ENCODE measurements around the gene PRMT6.
"Not testable (repeated sequence)": the region's sequence is repeated elsewhere in the genome, so short reads cannot be mapped to it uniquely, and the experiment has no call there.

PRMT6 gene

GRCh38 chr1:107051266-107051665 lies 5.2 kb upstream of the PRMT6 start:
- Histone ChIP-seq H3K27ac (ENCODE audit: low read depth, low read length) (no peak overlapping the region), H3K9me3 (ENCODE audit: control insufficient read depth in 5 of 5, low read length in 5 of 5) (peaks cover 0 to 5% (median 0%) of the 10 kb centered on the region in 5 donors), H3K9ac (ENCODE audit: low read length in 5 of 5) (no peak overlapping the region), H3K4me1 (ENCODE audit: control insufficient read depth in 5 of 5, insufficient read depth in 5 of 5, low read length in 5 of 5) (peaks cover 0 to 3% (median 0%) of the 10 kb centered on the region in 5 donors), H3K4me3 (ENCODE audit: low read depth in 1 of 5, low read length in 5 of 5) (no peak overlapping the region), H3K36me3 (ENCODE audit: control insufficient read depth in 5 of 5, insufficient read depth in 5 of 5, low read length in 5 of 5) (no peaks in the 10 kb centered on the region), H3K27me3 (ENCODE audit: control insufficient read depth in 5 of 5, insufficient read depth in 4 of 5, low read length in 5 of 5) (no peaks in the 10 kb centered on the region)

DNA sequence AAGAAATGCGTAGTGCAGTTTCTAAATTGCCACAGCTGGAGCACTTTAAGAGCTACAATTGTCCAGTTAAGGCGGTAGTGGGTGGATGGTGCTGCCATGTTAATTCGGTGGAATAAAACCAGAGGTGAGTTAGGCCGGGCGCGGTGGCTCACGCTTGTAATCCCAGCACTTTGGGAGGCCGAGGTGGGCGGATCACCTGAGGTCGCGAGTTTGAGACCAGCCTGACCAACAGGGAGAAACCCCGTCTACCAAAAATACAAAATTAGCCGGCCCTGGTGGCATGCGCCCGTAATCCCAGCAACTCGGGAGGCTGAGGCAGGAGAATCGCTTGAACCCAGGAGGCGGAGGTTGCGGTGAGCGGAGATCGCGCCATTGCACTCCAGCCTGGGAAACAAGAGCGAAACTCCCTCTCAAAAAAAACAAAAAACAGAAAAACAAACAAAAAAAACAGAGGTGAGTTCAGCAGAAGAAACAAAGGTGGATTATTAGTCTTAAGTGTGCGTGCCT lies 502 bp upstream of the PRMT6 start:
- peak overlapping the region in 4 of 5 donors; percentile 70 to 92 (median 80) for H3K9ac ChIP-seq (ENCODE audit: low read length in 5 of 5)
- H3K27me3 ChIP-seq (ENCODE audit: control insufficient read depth in 5 of 5, insufficient read depth in 4 of 5, low read length in 5 of 5); H3K9me3 ChIP-seq (ENCODE audit: control insufficient read depth in 5 of 5, low read length in 5 of 5); H3K36me3 ChIP-seq (ENCODE audit: control insufficient read depth in 5 of 5, insufficient read depth in 5 of 5, low read length in 5 of 5): not testable (repeated sequence)
- H3K27ac ChIP-seq (ENCODE audit: low read depth, low read length), result peak overlapping the region; percentile 57
- peaks cover 0 to 21% (median 19%) of the 10 kb centered on the region in 5 donors for H3K4me1 ChIP-seq (ENCODE audit: control insufficient read depth in 5 of 5, insufficient read depth in 5 of 5, low read length in 5 of 5)
- peak overlapping the region; percentile 90 to 100 (median 97) for H3K4me3 ChIP-seq (ENCODE audit: low read depth in 1 of 5, low read length in 5 of 5)

GRCh38 chr1:107057197-107058133 lies 991 bp downstream of the PRMT6 start:
- peak overlapping the region; percentile 70 to 92 (median 73) for H3K9ac ChIP-seq (ENCODE audit: low read length in 5 of 5)
- H3K4me1 ChIP-seq (ENCODE audit: control insufficient read depth in 5 of 5, insufficient read depth in 5 of 5, low read length in 5 of 5), result peaks cover 0 to 21% (median 19%) of the 10 kb centered on the region in 5 donors
- peak overlapping the region; percentile 57 for H3K27ac ChIP-seq (ENCODE audit: low read depth, low read length)
- H3K9me3 ChIP-seq (ENCODE audit: control insufficient read depth in 5 of 5, low read length in 5 of 5), result no peaks in the 10 kb centered on the region
- H3K27me3 ChIP-seq (ENCODE audit: control insufficient read depth in 5 of 5, insufficient read depth in 4 of 5, low read length in 5 of 5), result no peaks in the 10 kb centered on the region
- peak overlapping the region; percentile 90 to 100 (median 97) for H3K4me3 ChIP-seq (ENCODE audit: low read depth in 1 of 5, low read length in 5 of 5)
- H3K36me3 ChIP-seq (ENCODE audit: control insufficient read depth in 5 of 5, insufficient read depth in 5 of 5, low read length in 5 of 5), result peaks cover 0 to 8% (median 5%) of the 10 kb centered on the region in 5 donors

DNA sequence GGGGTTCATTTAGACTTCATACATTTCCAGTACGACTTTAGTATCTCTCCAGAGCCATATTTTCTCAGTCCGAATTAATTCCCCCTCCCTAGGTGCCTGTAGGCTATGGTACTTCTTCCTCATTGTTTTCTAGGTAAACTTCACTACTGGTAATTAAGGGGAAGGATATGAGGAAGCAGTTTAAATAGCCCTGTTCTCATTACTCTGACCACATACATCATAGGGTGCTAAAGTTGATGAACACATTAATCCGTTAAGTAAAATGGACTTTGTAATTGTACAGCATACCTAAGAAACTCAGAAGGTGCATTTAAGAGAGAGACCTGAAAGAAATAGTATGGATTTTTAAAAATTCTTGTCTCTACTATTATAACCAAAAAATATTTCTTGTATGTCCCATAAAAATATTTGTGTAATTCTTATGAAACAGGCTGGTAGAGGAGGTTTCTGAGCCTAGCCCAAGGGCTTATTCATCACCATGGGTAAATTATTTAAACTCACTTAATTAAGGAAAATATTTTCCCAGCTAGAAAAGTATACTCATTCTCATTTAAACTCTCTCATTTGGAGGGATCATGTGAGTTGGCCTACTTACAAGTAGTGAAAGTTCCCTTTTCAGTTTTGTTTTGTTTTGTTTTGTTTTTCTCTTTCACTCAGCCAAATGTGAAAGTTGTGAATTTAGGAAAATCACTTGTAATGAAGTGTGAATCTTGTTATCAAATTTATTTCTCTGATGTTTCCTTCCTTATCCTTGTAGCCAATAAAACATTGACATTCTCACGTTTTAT lies 2.0 kb downstream of the PRMT6 start:
- Histone ChIP-seq H3K36me3 (ENCODE audit: control insufficient read depth in 5 of 5, insufficient read depth in 5 of 5, low read length in 5 of 5) (peaks cover 0 to 8% (median 5%) of the 10 kb centered on the region in 5 donors), H3K9me3 (ENCODE audit: control insufficient read depth in 5 of 5, low read length in 5 of 5) (no peaks in the 10 kb centered on the region), H3K27me3 (ENCODE audit: control insufficient read depth in 5 of 5, insufficient read depth in 4 of 5, low read length in 5 of 5) (no peaks in the 10 kb centered on the region), H3K9ac (ENCODE audit: low read length in 5 of 5) (peak overlapping the region in 1 of 5 donors; percentile 40), H3K4me1 (ENCODE audit: control insufficient read depth in 5 of 5, insufficient read depth in 5 of 5, low read length in 5 of 5) (peaks cover 0 to 21% (median 19%) of the 10 kb centered on the region in 5 donors), H3K27ac (ENCODE audit: low read depth, low read length) (no peak overlapping the region), H3K4me3 (ENCODE audit: low read depth in 1 of 5, low read length in 5 of 5) (no peak overlapping the region)

- Histone ChIP-seq H3K4me3 (ENCODE audit: low read depth in 1 of 5, low read length in 5 of 5) (no peak overlapping the region), H3K27ac (ENCODE audit: low read depth, low read length) (no peak overlapping the region), H3K9me3 (ENCODE audit: control insufficient read depth in 5 of 5, low read length in 5 of 5) (no peaks in the 10 kb centered on the region), H3K9ac (ENCODE audit: low read length in 5 of 5) (no peak overlapping the region), H3K36me3 (ENCODE audit: control insufficient read depth in 5 of 5, insufficient read depth in 5 of 5, low read length in 5 of 5) (peaks cover 0 to 8% (median 5%) of the 10 kb centered on the region in 5 donors), H3K4me1 (ENCODE audit: control insufficient read depth in 5 of 5, insufficient read depth in 5 of 5, low read length in 5 of 5) (peaks cover 0 to 16% (median 14%) of the 10 kb centered on the region in 5 donors), H3K27me3 (ENCODE audit: control insufficient read depth in 5 of 5, insufficient read depth in 4 of 5, low read length in 5 of 5) (no peaks in the 10 kb centered on the region)
Observed at GRCh38 chr1:107061886-107062285, 5.4 kb downstream of the PRMT6 start.

DNA sequence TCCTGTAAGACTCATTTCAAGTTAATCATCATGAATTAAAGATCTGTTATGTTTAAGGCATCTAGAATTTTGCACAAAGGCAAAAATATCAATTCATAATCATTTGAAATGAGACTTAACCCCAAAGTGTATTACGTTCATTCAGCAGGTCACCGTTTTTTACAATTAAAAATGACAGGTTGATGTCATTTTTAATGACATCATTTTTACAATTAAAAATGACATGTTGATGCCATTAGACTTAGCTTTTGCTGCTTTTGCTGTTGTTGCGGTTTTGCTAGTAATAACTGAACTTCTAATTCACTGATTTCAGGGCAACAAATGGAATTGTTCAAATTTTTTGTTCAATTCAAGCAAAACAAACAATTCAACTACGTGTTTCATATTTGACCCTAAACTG lies 17.0 kb downstream of the PRMT6 start:
- Histone ChIP-seq H3K4me3 (ENCODE audit: low read depth in 1 of 5, low read length in 5 of 5) (no peak overlapping the region), H3K27me3 (ENCODE audit: control insufficient read depth in 5 of 5, insufficient read depth in 4 of 5, low read length in 5 of 5) (no peaks in the 10 kb centered on the region), H3K27ac (ENCODE audit: low read depth, low read length) (no peak overlapping the region), H3K9ac (ENCODE audit: low read length in 5 of 5) (no peak overlapping the region), H3K36me3 (ENCODE audit: control insufficient read depth in 5 of 5, insufficient read depth in 5 of 5, low read length in 5 of 5) (no peaks in the 10 kb centered on the region), H3K9me3 (ENCODE audit: control insufficient read depth in 5 of 5, low read length in 5 of 5) (no peaks in the 10 kb centered on the region), H3K4me1 (ENCODE audit: control insufficient read depth in 5 of 5, insufficient read depth in 5 of 5, low read length in 5 of 5) (no peaks in the 10 kb centered on the region)

DNA sequence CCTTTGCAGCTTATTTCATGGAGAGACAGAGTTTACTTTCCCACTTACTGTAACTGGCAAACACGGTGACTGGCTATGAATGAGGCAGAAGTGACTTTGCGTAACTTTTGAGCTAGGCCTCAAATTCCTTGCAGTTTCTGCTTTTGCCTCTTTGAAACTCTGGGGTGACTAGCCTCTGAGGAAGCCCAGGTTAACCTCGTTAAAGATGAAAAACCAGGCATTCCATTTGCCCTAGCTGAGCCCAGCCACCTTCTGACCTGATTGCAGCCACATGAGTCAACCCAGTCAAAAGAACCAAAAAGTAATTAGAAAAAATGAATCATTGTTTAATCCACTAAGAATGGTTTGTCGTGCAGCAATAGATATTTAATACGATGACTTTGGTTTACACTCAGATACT lies 20.4 kb downstream of the PRMT6 start:
- H3K9me3 ChIP-seq (ENCODE audit: control insufficient read depth in 5 of 5, low read length in 5 of 5), result no peaks in the 10 kb centered on the region
- no peak overlapping the region for H3K27ac ChIP-seq (ENCODE audit: low read depth, low read length)
- no peaks in the 10 kb centered on the region for H3K36me3 ChIP-seq (ENCODE audit: control insufficient read depth in 5 of 5, insufficient read depth in 5 of 5, low read length in 5 of 5)
- H3K9ac ChIP-seq (ENCODE audit: low read length in 5 of 5), result no peak overlapping the region
- no peaks in the 10 kb centered on the region for H3K27me3 ChIP-seq (ENCODE audit: control insufficient read depth in 5 of 5, insufficient read depth in 4 of 5, low read length in 5 of 5)
- H3K4me1 ChIP-seq (ENCODE audit: control insufficient read depth in 5 of 5, insufficient read depth in 5 of 5, low read length in 5 of 5), result no peaks in the 10 kb centered on the region
- H3K4me3 ChIP-seq (ENCODE audit: low read depth in 1 of 5, low read length in 5 of 5), result no peak overlapping the region

DNA sequence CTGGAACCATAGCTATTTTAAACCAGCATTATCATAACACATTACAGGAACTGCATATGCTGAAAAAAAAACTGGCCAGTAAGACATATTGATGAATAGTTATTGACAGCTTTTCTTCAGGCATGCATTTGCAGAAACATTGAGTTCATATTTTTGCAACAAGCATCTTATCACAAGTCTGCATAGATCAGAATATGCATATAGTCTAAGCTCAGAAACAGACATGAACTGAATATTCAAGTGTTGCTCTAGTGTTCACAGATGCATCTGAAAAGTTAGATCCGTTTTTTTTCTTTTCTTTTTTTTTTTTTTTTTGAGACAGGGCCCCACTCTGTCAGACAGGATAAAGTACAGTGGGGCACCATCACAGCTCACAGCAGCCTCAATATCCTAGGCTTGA lies 22.8 kb downstream of the PRMT6 start:
- Histone ChIP-seq H3K9me3 (ENCODE audit: control insufficient read depth in 5 of 5, low read length in 5 of 5) (peaks cover 0 to 5% (median under 1%) of the 10 kb centered on the region in 5 donors), H3K4me3 (ENCODE audit: low read depth in 1 of 5, low read length in 5 of 5) (no peak overlapping the region), H3K27ac (ENCODE audit: low read depth, low read length) (no peak overlapping the region), H3K36me3 (ENCODE audit: control insufficient read depth in 5 of 5, insufficient read depth in 5 of 5, low read length in 5 of 5) (no peaks in the 10 kb centered on the region), H3K4me1 (ENCODE audit: control insufficient read depth in 5 of 5, insufficient read depth in 5 of 5, low read length in 5 of 5) (no peaks in the 10 kb centered on the region), H3K27me3 (ENCODE audit: control insufficient read depth in 5 of 5, insufficient read depth in 4 of 5, low read length in 5 of 5) (no peaks in the 10 kb centered on the region), H3K9ac (ENCODE audit: low read length in 5 of 5) (no peak overlapping the region)

GRCh38 chr1:107081102-107081501 lies 24.6 kb downstream of the PRMT6 start:
- Histone ChIP-seq H3K27me3 (ENCODE audit: control insufficient read depth in 5 of 5, insufficient read depth in 4 of 5, low read length in 5 of 5) (no peaks in the 10 kb centered on the region), H3K4me3 (ENCODE audit: low read depth in 1 of 5, low read length in 5 of 5) (no peak overlapping the region), H3K9me3 (ENCODE audit: control insufficient read depth in 5 of 5, low read length in 5 of 5) (peaks cover 0 to 13% (median 8%) of the 10 kb centered on the region in 5 donors)

GRCh38 chr1:107091418-107091817 lies 34.9 kb downstream of the PRMT6 start:
- no peak overlapping the region for H3K9ac ChIP-seq (ENCODE audit: low read length in 5 of 5)
- H3K27me3 ChIP-seq (ENCODE audit: control insufficient read depth in 5 of 5, insufficient read depth in 4 of 5, low read length in 5 of 5), result no peaks in the 10 kb centered on the region
- H3K27ac ChIP-seq (ENCODE audit: low read depth, low read length), result no peak overlapping the region
- H3K36me3 ChIP-seq (ENCODE audit: control insufficient read depth in 5 of 5, insufficient read depth in 5 of 5, low read length in 5 of 5), result no peaks in the 10 kb centered on the region
- H3K9me3 ChIP-seq (ENCODE audit: control insufficient read depth in 5 of 5, low read length in 5 of 5), result no peaks in the 10 kb centered on the region
- H3K4me3 ChIP-seq (ENCODE audit: low read depth in 1 of 5, low read length in 5 of 5), result no peak overlapping the region
- H3K4me1 ChIP-seq (ENCODE audit: control insufficient read depth in 5 of 5, insufficient read depth in 5 of 5, low read length in 5 of 5), result no peaks in the 10 kb centered on the region

More at GRCh38 chr1:107081102-107081501, 24.6 kb downstream of the PRMT6 start:
- no peak overlapping the region for H3K27ac ChIP-seq (ENCODE audit: low read depth, low read length)
- H3K36me3 ChIP-seq (ENCODE audit: control insufficient read depth in 5 of 5, insufficient read depth in 5 of 5, low read length in 5 of 5), result no peaks in the 10 kb centered on the region
- H3K9ac ChIP-seq (ENCODE audit: low read length in 5 of 5), result no peak overlapping the region
- H3K4me1 ChIP-seq (ENCODE audit: control insufficient read depth in 5 of 5, insufficient read depth in 5 of 5, low read length in 5 of 5), result no peaks in the 10 kb centered on the region
